Measurements from ENCODE around the gene TRIM74. TPM values are rescaled to one million over a fixed set of nuclear protein-coding genes. Genes with fewer than 3 reads are reported as not detected.
"Not testable (repeated sequence)": the region's sequence is repeated elsewhere in the genome, so short reads cannot be mapped to it uniquely, and the experiment has no call there.

Gene TRIM74
- total RNA-seq, 1 experiment from 2014 or later, result 0.26 TPM

GRCh38 chr7:72982084-72982483 lies 12.8 kb upstream of the TRIM74 start:
- not testable (repeated sequence) for H3K18ac ChIP-seq (ENCODE audit: insufficient read length, low read depth, low read length); H3K9ac ChIP-seq (ENCODE audit: extremely low read depth, insufficient read length, low read length); H3K4ac ChIP-seq (ENCODE audit: low read depth, low read length); H4K8ac ChIP-seq (replicated peaks; ENCODE audit: insufficient read length, low read depth, low read length); H4K5ac ChIP-seq (ENCODE audit: insufficient read length, low read depth, low read length); H3K4me1 Mint-ChIP-seq; H2BK5ac ChIP-seq (ENCODE audit: insufficient read length, low read length); H3K23ac ChIP-seq (ENCODE audit: insufficient read length, low read depth, low read length); H3K9me3 ChIP-seq (ENCODE audit: control insufficient read depth, low read depth, low read length); H3K4me2 ChIP-seq (ENCODE audit: insufficient read depth, insufficient read length, low read length); H3K4me1 ChIP-seq (ENCODE audit: insufficient read depth, low read length); H2AK5ac ChIP-seq (ENCODE audit: insufficient read length, low read length); H3K23me2 ChIP-seq (ENCODE audit: insufficient read length, low read depth, low read length, poor library complexity, severe bottlenecking); H3K36me3 Mint-ChIP-seq (ENCODE audit: insufficient read depth in 1 of 3, low read depth in 3 of 3); H3T11ph ChIP-seq (ENCODE audit: low read length); H2BK20ac ChIP-seq (ENCODE audit: low read depth, low read length, poor library complexity, severe bottlenecking); H3K79me1 ChIP-seq (ENCODE audit: insufficient read depth, low read depth, low read length, poor library complexity, severe bottlenecking); H3K4me3 Mint-ChIP-seq; H4K20me1 ChIP-seq (ENCODE audit: control insufficient read depth, insufficient read depth, insufficient read length); H3K14ac ChIP-seq (ENCODE audit: insufficient read depth, low read length); H2AFZ ChIP-seq (ENCODE audit: low read length); H3K79me2 ChIP-seq (ENCODE audit: insufficient read depth, low read length); H2BK15ac ChIP-seq (ENCODE audit: low read depth, low read length); H2BK12ac ChIP-seq (ENCODE audit: insufficient read length, low read depth, low read length); H3K27ac ChIP-seq (ENCODE audit: insufficient read length, low read depth, low read length); H3K27me3 ChIP-seq (ENCODE audit: insufficient read depth, low read length); H3K9me3 Mint-ChIP-seq; H2BK120ac ChIP-seq (ENCODE audit: low read depth, low read length, poor library complexity, severe bottlenecking); H3K56ac ChIP-seq (ENCODE audit: insufficient read length, low read depth, low read length); H3K27ac Mint-ChIP-seq; DNase-seq; H3K27me3 Mint-ChIP-seq (ENCODE audit: low read depth); H4K91ac ChIP-seq (ENCODE audit: insufficient read length, low read depth, low read length)
- WGBS (ENCODE audit: extremely low coverage, insufficient read length, low lambda C conversion rate), result no CpG with 5 or more reads among the region's 11 CpGs

- H2BK20ac ChIP-seq (ENCODE audit: low read depth, low read length, poor library complexity, severe bottlenecking); H3K14ac ChIP-seq (ENCODE audit: insufficient read depth, low read length); H3T11ph ChIP-seq (ENCODE audit: low read length); H3K79me2 ChIP-seq (ENCODE audit: insufficient read depth, low read length); H4K5ac ChIP-seq (ENCODE audit: insufficient read length, low read depth, low read length); H3K23me2 ChIP-seq (ENCODE audit: insufficient read length, low read depth, low read length, poor library complexity, severe bottlenecking); H2BK15ac ChIP-seq (ENCODE audit: low read depth, low read length); H4K20me1 ChIP-seq (ENCODE audit: control insufficient read depth, insufficient read depth, insufficient read length); H3K9me3 ChIP-seq (ENCODE audit: control insufficient read depth, low read depth, low read length); H3K27ac Mint-ChIP-seq; H3K79me1 ChIP-seq (ENCODE audit: insufficient read depth, low read depth, low read length, poor library complexity, severe bottlenecking); H3K18ac ChIP-seq (ENCODE audit: insufficient read length, low read depth, low read length); H3K4me3 Mint-ChIP-seq; H3K9me3 Mint-ChIP-seq; H3K23ac ChIP-seq (ENCODE audit: insufficient read length, low read depth, low read length); H3K27me3 Mint-ChIP-seq (ENCODE audit: low read depth); H3K4ac ChIP-seq (ENCODE audit: low read depth, low read length); H2AK5ac ChIP-seq (ENCODE audit: insufficient read length, low read length); H3K27me3 ChIP-seq (ENCODE audit: insufficient read depth, low read length); H2BK5ac ChIP-seq (ENCODE audit: insufficient read length, low read length); H2BK120ac ChIP-seq (ENCODE audit: low read depth, low read length, poor library complexity, severe bottlenecking); H4K8ac ChIP-seq (replicated peaks; ENCODE audit: insufficient read length, low read depth, low read length); H3K56ac ChIP-seq (ENCODE audit: insufficient read length, low read depth, low read length); H2BK12ac ChIP-seq (ENCODE audit: insufficient read length, low read depth, low read length); H3K4me1 Mint-ChIP-seq; DNase-seq; H3K36me3 Mint-ChIP-seq (ENCODE audit: insufficient read depth in 1 of 3, low read depth in 3 of 3); H2AFZ ChIP-seq (ENCODE audit: low read length); H3K27ac ChIP-seq (ENCODE audit: insufficient read length, low read depth, low read length); H4K91ac ChIP-seq (ENCODE audit: insufficient read length, low read depth, low read length); H3K9ac ChIP-seq (ENCODE audit: extremely low read depth, insufficient read length, low read length); H3K4me1 ChIP-seq (ENCODE audit: insufficient read depth, low read length); H3K4me2 ChIP-seq (ENCODE audit: insufficient read depth, insufficient read length, low read length): not testable (repeated sequence)
- no CpG with 5 or more reads among the region's 6 CpGs for WGBS (ENCODE audit: extremely low coverage, insufficient read length, low lambda C conversion rate)
These were observed 11.1 kb upstream of the TRIM74 start for GRCh38 chr7:72980382-72980781.

All from H9 (cell line).